Pancreas (tissue), 10 donors: ENCODE measurements around the gene ENDOV. TPM values are rescaled to one million over a fixed set of nuclear protein-coding genes. Genes with fewer than 3 reads are reported as not detected.

Experiments used
- ATAC-seq, 4 donors: fragments of 200-7000 bp; cut with Tn5 transposase; one replicate each; pipeline versions ENCODE4 v1.8.0 to v1.9.1; 2020; ENCODE audit warnings: mild to moderate bottlenecking in 4 of 4, moderate library complexity in 4 of 4
- DNase-seq, 6 donors: peaks; one replicate each; pipeline ENCODE4 v3.0.0-alpha.2; 2020
- FAIRE-seq: peaks from 2 replicates; lab custom pipeline; 2012; peaks lifted over from hg19 to GRCh38; lab: Jason Lieb, UNC
- H3K27ac ChIP-seq, 4 donors: fragments of 200-600 bp; sonication (generic); 1 replicate in 3 of 4; 2 replicates in 1 of 4; pipeline versions ENCODE4 v1.5.0 to v1.8.0; 2020
- H3K27me3 ChIP-seq, 4 donors: fragments of 200-600 bp; one replicate each; pipeline ENCODE4 v1.8.0; 2021
- H3K36me3 ChIP-seq, 3 donors: fragments of 200-600 bp; sonication (generic) in 1 of 3; one replicate each; pipeline versions ENCODE4 v1.5.0 to v1.8.0; 2020 to 2021
- H3K4me1 ChIP-seq, 3 donors: fragments of 200-600 bp; one replicate each; pipeline ENCODE4 v1.8.0; 2021
- H3K4me3 ChIP-seq, 4 donors: fragments of 200-600 bp; sonication (generic) in 2 of 4; one replicate each; pipeline versions ENCODE4 v1.5.0 to v1.8.0; 2020 to 2021
- H3K9me3 ChIP-seq, 4 donors: fragments of 200-600 bp; one replicate each; pipeline ENCODE4 v1.8.0; 2021
- WGBS, 2 donors: extraction: QIAGEN DNeasy Blood & Tissue Kit; methylation state at CpG; one replicate each; pipeline ENCODE4 v1.1.7; 2013; 5-methylcytosine and 5-hydroxymethylcytosine counted together
- intact Hi-C, 3 donors: fragments of 100-400 bp; cut with DNase I; formaldehyde crosslinking; loops; one replicate each; pipeline versions ENCODE4 v1.11.1 to v1.14.2; 2022
- polyA plus RNA-seq, 2 donors: library from polyadenylated mRNA; stranded (reverse); fragments of 200-250 nt; gene quantifications; one replicate each; pipeline ENCODE4 v1.2.3, GENCODE V29; 2013
- total RNA-seq, 6 donors: library from RNA; stranded (reverse); fragmentation: NEBNext Ultra II Directional in 4 of 6; extraction: Animal tissue kit (Norgen Biotek cat#: 25700) in 4 of 6; gene quantifications; one replicate each; pipeline versions ENCODE4 v1.2.1 to v1.2.4, GENCODE V29; 2021 to 2023
- TF ChIP-seq, protein P1 (sequence below), 4 donors: fragments of 200-600 bp; sonication (generic) in 3 of 4; IDR thresholded peaks; one replicate each; pipeline versions ENCODE4 v1.5.0 to v1.8.0; 2021; ENCODE audit warnings: antibody characterized with exemption in 4 of 4
- donor health status: healthy with polysubstance abuse.
- donor health status: DM: no; HTN: no; CAD: no; lungs with moderate emphysema.
- donor health status: DM: no; HTN: no; CAD: no.
- donor health status: control.
- donor health status: control.
- donor health status: Bipolar disorder and iron deficiency.
- donor health status: DM: yes; HTN: yes; CAD: no.
- donor health status: DM: no; HTN: no; CAD: no.
- donor health status: DM: no; HTN: no; CAD: no.
- donor health status: DM: yes; HTN: yes; CAD: no.

ENDOV gene
- total and polyA plus RNA-seq, 8 donors, result 8.7 to 20.4 (median 12.9) TPM

DNA sequence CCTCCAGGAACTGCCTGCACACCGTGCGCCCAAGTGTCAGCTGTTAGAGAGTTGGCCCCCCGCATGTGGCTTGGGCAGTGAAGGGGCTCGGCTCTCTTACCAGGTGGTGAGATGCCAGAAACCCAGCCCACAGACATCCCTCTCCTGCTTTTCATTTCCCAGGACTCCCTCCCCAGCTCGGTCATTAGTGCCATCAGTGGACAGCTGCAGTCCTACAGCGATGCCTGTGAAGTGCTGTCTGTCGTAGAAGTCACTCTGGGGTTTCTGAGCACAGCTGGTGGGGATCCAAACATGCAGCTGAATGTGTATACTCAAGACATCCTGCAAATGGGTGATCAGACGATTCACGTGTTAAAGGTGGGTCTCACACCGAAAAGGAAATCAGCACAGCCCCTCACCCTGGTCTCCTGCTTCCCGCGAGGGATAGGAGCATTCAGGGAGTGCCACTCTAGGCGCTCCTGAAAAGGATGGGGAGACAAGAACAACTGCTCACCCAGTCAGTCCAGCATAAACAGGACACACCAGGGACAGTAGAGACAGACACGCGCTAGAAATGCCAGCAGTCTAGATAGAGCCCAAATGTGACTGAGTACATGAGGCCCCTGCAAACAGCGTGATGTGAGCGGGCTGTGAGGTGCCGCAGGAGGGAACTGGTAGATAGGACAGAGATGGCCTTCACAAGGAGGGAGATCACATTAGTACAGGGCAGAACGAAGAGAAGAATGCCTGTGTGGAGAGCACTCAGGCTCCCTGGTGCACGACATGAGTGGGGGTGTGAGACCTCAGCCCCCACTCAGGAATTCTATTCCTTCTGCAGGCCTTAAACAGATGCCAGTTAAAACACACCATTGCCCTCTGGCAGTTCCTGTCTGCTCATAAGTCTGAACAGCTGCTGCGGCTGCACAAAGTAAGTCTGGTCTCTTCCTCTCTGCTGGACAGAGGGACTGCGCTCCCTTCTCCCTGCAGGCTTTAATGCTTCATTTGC is 25.7 kb upstream of the ENDOV start:
- WGBS, 2 donors, result 91 to 93% methylated on average over 22 of the region's 22 CpGs
- Histone ChIP-seq H3K9me3 (no peaks in the 10 kb centered on the region), H3K27me3 (no peaks in the 10 kb centered on the region), H3K27ac (no peak overlapping the region), H3K4me3 (no peak overlapping the region), H3K4me1 (no peaks in the 10 kb centered on the region), H3K36me3 (peaks cover 0 to 59% (median 29%) of the 10 kb centered on the region in 3 donors)
- intact Hi-C loops, result loop anchor here in 1 of 3 donors (10.0 kb wide), 1 partner anchor 65 kb away; no protein-coding TSS in a partner anchor
- no peak for DNase-seq
- FAIRE-seq, result no peak
- TF ChIP-seq, protein P1, sequence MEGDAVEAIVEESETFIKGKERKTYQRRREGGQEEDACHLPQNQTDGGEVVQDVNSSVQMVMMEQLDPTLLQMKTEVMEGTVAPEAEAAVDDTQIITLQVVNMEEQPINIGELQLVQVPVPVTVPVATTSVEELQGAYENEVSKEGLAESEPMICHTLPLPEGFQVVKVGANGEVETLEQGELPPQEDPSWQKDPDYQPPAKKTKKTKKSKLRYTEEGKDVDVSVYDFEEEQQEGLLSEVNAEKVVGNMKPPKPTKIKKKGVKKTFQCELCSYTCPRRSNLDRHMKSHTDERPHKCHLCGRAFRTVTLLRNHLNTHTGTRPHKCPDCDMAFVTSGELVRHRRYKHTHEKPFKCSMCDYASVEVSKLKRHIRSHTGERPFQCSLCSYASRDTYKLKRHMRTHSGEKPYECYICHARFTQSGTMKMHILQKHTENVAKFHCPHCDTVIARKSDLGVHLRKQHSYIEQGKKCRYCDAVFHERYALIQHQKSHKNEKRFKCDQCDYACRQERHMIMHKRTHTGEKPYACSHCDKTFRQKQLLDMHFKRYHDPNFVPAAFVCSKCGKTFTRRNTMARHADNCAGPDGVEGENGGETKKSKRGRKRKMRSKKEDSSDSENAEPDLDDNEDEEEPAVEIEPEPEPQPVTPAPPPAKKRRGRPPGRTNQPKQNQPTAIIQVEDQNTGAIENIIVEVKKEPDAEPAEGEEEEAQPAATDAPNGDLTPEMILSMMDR (IDR thresholded peaks at IDR 0.05), result no peak
- ATAC-seq, result no peak

DNA sequence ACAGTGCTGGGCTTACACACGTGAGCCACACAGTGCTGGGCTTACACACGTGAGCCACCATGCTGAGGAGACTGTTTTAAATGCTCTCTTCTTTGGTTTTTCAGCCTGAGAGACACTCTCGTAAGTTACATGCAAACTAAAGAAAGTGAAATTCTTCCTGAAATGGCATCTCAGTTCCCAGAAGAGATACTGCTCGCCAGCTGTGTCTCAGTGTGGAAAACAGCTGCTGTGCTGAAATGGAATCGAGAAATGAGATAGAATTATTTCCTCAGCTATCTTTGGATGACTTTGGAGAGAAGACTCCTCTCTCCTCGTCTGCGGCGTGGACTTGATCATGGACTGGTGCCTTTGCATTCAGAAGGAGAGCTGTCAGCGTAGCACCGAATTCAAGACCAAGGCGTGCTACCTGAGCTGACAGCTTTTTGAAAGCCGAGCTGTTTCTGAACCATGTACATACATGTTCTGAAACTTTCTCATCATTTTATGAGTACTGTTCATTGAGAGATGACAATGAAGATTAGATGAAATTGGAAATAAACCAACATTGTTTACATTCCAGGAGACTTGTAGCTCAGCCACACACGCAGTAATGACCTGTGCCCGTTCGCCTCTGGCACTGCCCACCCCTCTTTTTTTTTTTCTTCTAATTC is 21.6 kb upstream of the ENDOV start:
- ATAC-seq (no peak), FAIRE-seq (no peak), DNase-seq (no peak)
- Histone ChIP-seq H3K36me3 (peaks cover 0 to 25% (median 20%) of the 10 kb centered on the region in 3 donors), H3K4me3 (no peak overlapping the region), H3K27ac (no peak overlapping the region), H3K27me3 (no peaks in the 10 kb centered on the region), H3K9me3 (no peaks in the 10 kb centered on the region), H3K4me1 (no peaks in the 10 kb centered on the region)
- WGBS, 2 donors, result 83 to 85% methylated on average over 15 of the region's 15 CpGs
- intact Hi-C loops, result no loop called here
- TF ChIP-seq, protein P1 (IDR thresholded peaks at IDR 0.05), result no peak

DNA sequence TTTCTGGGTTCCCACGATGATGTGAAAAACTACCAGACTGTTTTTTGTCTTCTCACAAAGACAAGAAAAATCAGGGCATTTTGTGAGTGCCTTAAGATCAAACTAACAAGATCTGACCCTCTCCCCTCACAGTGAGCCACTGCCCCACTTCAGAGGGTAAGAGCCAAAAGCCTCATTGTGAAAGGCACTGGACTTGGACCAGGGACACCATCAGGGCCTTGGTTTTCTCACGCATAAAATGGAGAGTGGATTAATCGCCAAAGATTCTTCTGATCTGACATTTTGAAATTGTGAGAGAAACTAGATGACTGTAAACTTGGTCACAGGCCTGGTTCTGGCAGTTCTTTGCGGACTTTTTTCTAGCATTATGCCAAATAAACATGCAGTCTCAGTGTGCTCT is 21.0 kb upstream of the ENDOV start:
- DNase-seq (no peak), FAIRE-seq (no peak), ATAC-seq (no peak)
- Histone ChIP-seq H3K27ac (no peak overlapping the region), H3K27me3 (no peaks in the 10 kb centered on the region), H3K4me1 (no peaks in the 10 kb centered on the region), H3K4me3 (no peak overlapping the region), H3K9me3 (no peaks in the 10 kb centered on the region), H3K36me3 (peaks cover 0 to 20% (median 19%) of the 10 kb centered on the region in 3 donors)
- intact Hi-C loops, result no loop called here
- 83 to 86% methylated on average over 4 of the region's 4 CpGs for whole genome bisulfite sequencing, 2 donors
- TF ChIP-seq, protein P1 (IDR thresholded peaks at IDR 0.05), result no peak

DNA sequence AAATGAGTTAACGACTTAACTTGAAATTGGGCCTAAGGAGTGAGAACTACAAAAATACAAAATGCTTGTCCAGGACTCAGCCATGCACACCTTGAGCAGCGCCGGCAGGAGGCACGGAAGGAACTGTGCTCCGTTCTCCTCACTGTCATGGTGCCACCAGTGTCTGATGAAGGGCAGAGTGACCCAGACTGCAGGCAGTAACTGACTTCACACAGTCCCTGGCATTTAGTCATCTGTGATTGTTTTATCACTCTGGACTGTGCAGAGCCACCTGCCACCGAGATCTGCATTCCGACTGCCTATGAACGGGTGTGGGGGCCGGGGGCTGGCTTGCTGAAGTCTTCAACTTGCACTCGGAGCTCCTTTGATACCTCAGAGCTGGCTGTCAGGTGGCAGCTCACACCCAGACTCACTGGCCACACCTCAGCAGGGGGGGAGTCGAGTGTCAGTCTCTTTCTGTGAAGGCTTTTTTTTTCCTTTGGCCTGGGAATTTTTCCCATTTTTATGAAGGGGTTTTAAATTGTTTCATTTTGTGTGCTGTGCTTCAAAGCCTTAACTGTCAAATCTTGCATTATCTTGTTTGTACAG is 20.2 kb upstream of the ENDOV start:
- H3K4me1 ChIP-seq, result no peaks in the 10 kb centered on the region
- 47 to 50% methylated on average over 11 of the region's 11 CpGs for WGBS, 2 donors
- DNase-seq (no peak), FAIRE-seq (no peak), ATAC-seq (peak in 2 of 4 donors; percentile 23 to 49)
- no peaks in the 10 kb centered on the region for H3K27me3 ChIP-seq
- TF ChIP-seq, protein P1 (IDR thresholded peaks at IDR 0.05), result no peak
- intact Hi-C loops, result no loop called here
- peaks cover 0 to 14% (median 12%) of the 10 kb centered on the region in 3 donors for H3K36me3 ChIP-seq
- H3K27ac ChIP-seq, result no peak overlapping the region
- H3K4me3 ChIP-seq, result no peak overlapping the region
- H3K9me3 ChIP-seq, result no peaks in the 10 kb centered on the region
